ENCODE data around the gene P4HB.

Gene P4HB

GRCh38 chr17:81859906-81860755 is at the start of gene P4HB:
Gene P4HB (minus strand): TSS chr17:81860535. CDS start chr17:81860471, 64 bp downstream.
- DNase-seq, result no peak

- no peak for DNase-seq
Observed at GRCh38 chr17:81909231-81909630, 48.9 kb upstream of the P4HB start.

GRCh38 chr17:81908793-81909192 is 48.5 kb upstream of the P4HB start:
- no peak for DNase-seq

- no peak for DNase-seq
Observed at GRCh38 chr17:81907219-81908145, 47.1 kb upstream of the P4HB start.

GRCh38 chr17:81906476-81907218 is 46.3 kb upstream of the P4HB start:
- no peak for DNase-seq

- DNase-seq, result no peak
Observed at GRCh38 chr17:81905993-81906392, 45.7 kb upstream of the P4HB start.

GRCh38 chr17:81905424-81905875 is 45.1 kb upstream of the P4HB start:
- no peak for DNase-seq

- no peak for DNase-seq
Observed at GRCh38 chr17:81904600-81905423, 44.5 kb upstream of the P4HB start.

- DNase-seq, result no peak
Observed at GRCh38 chr17:81903896-81904599, 43.7 kb upstream of the P4HB start.

GRCh38 chr17:81903415-81903831 is 43.1 kb upstream of the P4HB start:
- no peak for DNase-seq

- no peak for DNase-seq
Observed at GRCh38 chr17:81902653-81903414, 42.5 kb upstream of the P4HB start.

- DNase-seq, result no peak
Observed at GRCh38 chr17:81902023-81902652, 41.8 kb upstream of the P4HB start, which contains the start of gene NPB. Gene NPB (plus strand): TSS chr17:81902238. CDS start chr17:81902278, 40 bp downstream.

GRCh38 chr17:81901167-81902022 is 41.1 kb upstream of the P4HB start:
- DNase-seq, result no peak

- no peak for DNase-seq
Observed at GRCh38 chr17:81900181-81900820, 40.0 kb upstream of the P4HB start.

GRCh38 chr17:81899514-81900166 is 39.3 kb upstream of the P4HB start:
- DNase-seq, result no peak

GRCh38 chr17:81898885-81899284 is 38.5 kb upstream of the P4HB start:
- DNase-seq, result no peak

- no peak for DNase-seq
Observed at GRCh38 chr17:81898029-81898866, 37.9 kb upstream of the P4HB start.

Measured in NCI-H1092 treated with DMSO at 0.1 percent for 48 hours (cell line).